GM18907 (cell line): ENCODE measurements around the gene TUBGCP5.

Experiments used
- ATAC-seq: cut with Tn5 transposase; IDR thresholded peaks from one replicate; pipeline ENCODE4 v1.9.1; 2021; ENCODE audit warnings: mild to moderate bottlenecking, moderate library complexity; ENCODE audit not compliant: unreplicated experiment

The TUBGCP5 gene

GRCh38 chr15:22954798-22955543, 84.4 kb downstream of the TUBGCP5 start:
- no peak for ATAC-seq

DNA sequence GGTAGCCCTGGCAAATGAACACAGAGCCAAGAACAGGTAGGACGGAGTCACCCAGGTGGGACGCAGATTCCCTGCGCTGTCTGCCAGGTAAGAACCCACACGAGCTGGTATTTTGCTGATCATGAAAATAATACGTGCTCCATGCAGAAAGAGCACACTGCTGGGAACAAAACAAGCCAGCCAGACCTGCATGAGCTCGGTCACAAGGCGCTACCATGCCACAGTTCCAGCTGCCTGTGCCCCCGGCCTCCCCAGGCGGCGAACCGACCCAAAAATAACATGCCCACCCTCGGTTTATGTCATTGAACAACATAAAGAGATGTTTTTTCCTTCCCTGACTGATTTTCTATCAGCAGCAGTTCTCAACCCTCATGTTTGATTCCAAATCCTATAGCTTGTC, 85.0 kb downstream of the TUBGCP5 start:
- ATAC-seq: no peak

- ATAC-seq: no peak
Observed at GRCh38 chr15:22952796-22953579, 86.4 kb downstream of the TUBGCP5 start.

DNA sequence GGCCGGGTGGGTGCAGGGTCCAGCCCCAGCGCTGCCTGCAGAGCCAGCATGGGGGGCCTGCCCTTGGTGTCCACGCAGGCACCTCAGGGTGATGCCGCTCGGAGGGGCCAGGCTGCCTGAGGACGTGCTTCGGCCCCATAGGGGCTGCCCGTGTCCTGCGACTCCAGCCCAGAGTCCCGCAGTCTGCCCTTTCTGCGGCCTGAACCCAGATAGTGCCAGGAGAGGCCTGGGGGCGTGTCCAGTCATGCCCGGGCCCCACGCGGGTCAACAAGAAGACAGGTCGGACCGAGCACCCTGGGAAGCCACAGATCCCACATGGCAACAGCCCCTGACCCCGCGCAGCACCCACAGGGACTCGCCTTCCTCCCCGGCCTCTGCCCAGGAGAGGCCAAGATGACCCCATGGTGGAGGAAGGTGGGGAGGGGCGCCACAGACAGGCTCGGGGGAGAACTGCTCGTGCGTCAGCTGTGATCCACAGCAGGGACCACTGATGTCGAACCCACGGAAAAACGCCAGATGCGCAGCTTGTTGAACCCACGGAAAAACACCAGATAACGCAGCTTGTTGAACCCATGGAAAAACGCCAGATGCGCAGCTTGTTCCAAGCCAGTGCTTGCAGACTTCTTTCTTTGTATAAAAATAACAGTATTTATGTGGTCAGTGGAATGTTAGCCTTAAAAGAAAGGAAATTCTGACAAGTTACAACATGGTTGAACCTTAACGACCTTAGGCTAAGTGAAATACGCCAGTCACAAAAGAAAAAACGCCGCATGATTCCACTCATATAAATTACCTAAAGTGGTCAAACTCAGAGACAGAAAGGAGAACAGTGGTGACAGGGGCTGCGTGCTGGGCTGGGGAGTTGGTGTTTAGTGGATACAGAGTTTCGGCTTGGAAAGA, 87.7 kb downstream of the TUBGCP5 start:
- ATAC-seq: no peak

DNA sequence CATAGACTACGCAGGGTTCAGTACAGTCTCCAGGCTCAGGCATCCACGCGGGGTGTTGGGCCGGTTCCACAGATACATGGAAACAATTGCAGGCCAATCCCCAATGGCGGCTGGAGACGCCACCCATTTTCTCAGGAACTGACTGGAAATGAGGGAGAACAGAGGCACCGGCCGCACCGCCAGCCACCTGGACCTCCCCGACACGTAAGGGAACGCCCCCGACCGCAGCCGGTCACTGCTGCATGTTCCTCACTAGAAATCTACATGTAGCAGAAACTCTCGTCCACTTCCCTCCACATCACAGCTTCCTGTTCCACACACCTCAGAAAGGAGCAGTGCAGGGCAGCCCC, 88.4 kb downstream of the TUBGCP5 start:
- ATAC-seq: no peak

DNA sequence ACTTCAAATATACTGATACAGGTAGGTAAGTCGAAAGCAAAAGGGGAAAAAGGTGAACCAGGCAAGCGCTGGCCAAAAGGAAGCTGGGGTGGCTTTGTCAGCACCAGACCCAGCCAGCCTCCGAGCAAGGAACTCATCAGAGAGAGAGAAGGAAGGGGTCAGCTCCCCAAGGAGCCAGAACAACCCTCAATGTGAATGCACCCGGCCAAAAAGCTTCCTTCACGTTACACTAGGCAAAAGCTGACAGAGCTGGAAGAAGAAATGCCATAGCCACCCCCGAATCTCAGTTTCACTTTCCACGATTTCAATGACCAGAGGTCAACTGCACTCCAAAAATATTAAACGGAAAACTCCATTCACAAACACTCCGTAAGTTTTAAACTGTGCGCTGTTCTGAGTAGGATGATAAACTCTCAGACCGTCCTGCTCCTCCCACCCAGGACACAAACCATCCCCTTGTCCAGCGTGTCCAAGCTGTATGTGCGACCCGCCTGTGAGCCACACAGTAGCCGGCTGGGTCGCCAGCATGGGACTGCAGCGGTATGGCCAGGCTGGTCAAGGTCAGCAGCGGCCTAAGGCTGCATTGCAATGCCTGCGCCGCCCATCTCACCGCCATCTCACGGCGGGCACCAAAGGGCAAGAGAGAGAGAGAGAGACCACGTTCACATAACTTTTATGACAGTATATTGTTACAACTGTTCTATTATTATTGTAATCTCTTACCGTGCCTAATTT, 88.9 kb downstream of the TUBGCP5 start:
- ATAC-seq: no peak
